Hepatocyte (in vitro differentiated cells): ENCODE data around the gene TRPV2.

ENCODE experiments used
- EZH2phosphoT487 ChIP-seq: fragments of 200-600 bp; sonication (generic); IDR thresholded peaks from one replicate; pipeline ENCODE4 v1.6.1; 2018; ENCODE audit warnings: antibody characterized with exemption, mild to moderate bottlenecking, low read depth, moderate library complexity; ENCODE audit not compliant: unreplicated experiment, severe bottlenecking
- TF ChIP-seq, protein P1 (sequence below): fragments of 200-600 bp; sonication (generic); IDR thresholded peaks from 2 replicates; pipeline ENCODE4 v1.5.1; 2016; ENCODE audit warnings: antibody characterized with exemption, mild to moderate bottlenecking; ENCODE audit not compliant: poor library complexity

DNA sequence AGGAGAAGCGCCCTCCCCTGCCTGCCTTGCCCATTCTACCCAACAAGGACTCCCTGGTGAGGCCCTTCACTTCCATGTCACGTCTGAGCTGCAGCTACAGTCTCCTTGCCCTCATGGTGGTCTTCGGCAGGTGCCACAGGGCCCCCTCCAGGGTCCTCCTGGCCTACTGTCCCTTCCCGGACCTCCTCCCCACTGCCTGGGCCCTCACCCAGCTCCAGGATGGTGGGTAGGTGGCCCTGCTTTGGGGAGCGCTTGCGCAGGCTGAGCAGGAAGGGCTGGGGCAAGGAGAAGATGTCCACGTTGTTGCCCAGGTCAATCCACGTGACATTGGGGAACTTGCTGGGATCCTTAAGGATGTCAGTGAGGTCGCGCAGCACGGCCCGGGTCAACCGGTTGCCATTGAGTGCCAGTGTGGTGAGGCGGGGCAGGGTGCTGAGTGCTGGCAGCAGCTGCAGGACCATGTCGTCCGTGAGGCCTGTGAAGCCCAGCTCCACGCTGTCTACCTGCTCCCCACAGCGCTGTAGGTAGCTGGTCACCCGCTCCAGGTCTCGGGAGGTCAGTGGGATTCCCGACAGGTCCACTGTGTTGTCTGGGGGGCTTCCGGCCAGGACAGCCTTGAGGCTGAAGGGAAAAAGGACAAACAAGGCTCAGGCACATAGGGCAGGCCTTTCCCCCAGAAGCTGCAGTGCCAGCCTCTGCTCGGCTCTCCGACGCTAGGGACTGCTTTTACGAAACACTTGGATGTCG lies 28.3 kb downstream of the TRPV2 start:
- TF ChIP-seq, protein P1, sequence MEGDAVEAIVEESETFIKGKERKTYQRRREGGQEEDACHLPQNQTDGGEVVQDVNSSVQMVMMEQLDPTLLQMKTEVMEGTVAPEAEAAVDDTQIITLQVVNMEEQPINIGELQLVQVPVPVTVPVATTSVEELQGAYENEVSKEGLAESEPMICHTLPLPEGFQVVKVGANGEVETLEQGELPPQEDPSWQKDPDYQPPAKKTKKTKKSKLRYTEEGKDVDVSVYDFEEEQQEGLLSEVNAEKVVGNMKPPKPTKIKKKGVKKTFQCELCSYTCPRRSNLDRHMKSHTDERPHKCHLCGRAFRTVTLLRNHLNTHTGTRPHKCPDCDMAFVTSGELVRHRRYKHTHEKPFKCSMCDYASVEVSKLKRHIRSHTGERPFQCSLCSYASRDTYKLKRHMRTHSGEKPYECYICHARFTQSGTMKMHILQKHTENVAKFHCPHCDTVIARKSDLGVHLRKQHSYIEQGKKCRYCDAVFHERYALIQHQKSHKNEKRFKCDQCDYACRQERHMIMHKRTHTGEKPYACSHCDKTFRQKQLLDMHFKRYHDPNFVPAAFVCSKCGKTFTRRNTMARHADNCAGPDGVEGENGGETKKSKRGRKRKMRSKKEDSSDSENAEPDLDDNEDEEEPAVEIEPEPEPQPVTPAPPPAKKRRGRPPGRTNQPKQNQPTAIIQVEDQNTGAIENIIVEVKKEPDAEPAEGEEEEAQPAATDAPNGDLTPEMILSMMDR, result no peak
- no peak for TF ChIP-seq EZH2phosphoT487
